NCI-H446 (cell line): Measurements from ENCODE around the gene PLEKHA4.
"Not testable (repeated sequence)": the region's sequence is repeated elsewhere in the genome, so short reads cannot be mapped to it uniquely, and the experiment has no call there.

ENCODE experiments used
- DNase-seq, 2 experiments: peaks; one replicate each; lab custom pipeline; 2025; lab: John Stamatoyannopoulos, UW

Gene PLEKHA4

GRCh38 chr19:48862827-48863226, 5.6 kb downstream of the PLEKHA4 start:
- no peak for DNase-seq

- DNase-seq: no peak
These were observed 7.1 kb downstream of the PLEKHA4 start for GRCh38 chr19:48861313-48861712.

DNA sequence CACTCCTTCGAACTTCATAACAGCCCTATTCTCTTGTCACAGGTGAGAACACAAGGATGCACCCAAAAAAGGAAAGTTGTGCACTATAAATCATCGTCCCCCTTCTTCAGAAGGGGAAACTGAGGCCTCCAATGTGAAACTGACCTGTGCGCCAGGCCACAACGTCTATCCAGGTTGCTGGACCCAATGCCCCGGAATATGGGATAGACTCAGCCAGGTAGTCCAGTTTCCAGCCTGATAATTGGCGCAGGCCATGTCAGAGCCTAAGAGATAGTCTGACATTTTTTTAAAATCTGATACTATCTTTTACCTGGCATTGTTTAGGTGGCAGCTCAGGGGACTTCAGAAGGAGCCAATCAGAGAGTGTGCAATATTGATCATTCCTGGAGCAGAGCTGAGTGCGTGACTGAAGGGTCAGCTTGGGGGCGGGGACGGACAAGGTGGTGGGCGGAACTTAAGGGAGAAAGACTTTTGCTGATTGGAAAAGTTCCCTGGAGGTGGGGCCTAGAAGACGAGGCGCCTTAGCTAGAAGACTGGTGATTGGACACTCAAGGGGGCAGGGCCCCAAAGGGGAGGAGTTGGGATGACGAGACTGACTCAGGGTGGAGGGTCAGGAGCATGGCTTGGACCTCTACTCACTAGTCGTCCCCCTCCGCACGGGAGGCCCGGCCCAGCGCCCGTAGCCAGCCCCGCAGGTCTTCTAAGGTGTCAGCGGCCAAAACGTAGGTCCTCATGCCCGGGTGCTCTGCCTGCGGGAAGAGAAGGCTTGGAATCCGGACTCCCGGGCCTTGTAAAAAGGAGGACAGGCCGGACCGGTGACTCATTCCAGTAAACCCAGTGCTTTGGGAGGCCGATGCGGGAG, 8.5 kb downstream of the PLEKHA4 start:
- DNase-seq: no peak

DNA sequence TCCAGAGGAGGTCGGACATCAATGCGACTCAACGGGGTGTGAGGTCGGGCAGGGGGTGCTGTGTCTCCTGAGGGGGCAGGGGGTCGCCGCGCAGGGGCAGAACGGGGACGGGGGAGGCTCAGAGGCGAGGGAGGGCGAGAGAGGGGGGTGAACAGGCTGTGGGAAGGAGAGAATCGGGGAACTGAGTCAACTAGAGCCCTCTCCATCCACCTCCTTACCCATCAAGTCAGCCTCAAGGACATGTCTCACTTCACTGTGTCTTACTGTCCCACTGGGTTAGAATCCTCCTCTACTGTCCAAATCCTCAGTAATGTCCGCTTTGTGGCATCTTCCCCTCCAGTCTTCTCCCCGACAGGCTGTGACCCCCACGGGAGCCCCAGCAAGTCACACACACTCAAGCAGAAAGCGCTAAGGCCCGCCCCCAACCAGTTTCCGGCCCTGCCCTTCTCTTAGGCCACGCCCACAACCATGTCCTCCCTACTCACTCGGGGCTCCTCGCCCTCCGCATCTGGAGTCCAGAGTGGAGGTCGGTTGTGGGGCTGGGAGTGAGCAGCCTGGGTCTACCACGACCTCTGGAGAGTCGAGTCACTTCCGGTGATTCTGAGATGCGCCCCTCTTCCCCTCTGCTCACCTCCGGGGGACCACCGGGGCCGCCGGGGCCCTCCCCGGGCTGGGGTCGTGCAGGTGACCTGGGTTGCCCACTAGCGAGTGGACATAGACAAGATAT, 9.3 kb downstream of the PLEKHA4 start:
- DNase-seq: no peak

DNA sequence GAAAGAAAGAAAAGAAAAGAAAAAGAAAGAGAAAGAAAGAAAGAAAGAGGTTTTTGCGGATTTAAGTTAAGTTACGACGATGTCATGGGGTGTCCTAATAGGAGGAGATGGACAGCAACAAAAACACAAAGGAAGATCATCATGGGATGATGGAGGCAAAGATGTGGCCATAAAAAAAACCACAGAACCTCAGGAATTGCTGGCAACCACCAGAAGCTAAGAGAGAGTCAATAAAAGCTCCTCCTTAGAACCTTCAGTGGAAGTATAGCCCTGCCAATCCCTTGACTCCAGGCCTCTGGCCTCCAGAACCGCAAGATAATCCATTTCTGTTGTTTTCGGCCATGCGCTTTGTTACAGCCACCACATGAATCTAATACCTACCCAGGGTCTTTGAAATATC, 11.5 kb downstream of the PLEKHA4 start:
- no peak for DNase-seq

- DNase-seq: no peak
These were observed 14.3 kb downstream of the PLEKHA4 start for GRCh38 chr19:48854103-48854502.

GRCh38 chr19:48853483-48853882, 14.9 kb downstream of the PLEKHA4 start:
- DNase-seq: no peak

DNA sequence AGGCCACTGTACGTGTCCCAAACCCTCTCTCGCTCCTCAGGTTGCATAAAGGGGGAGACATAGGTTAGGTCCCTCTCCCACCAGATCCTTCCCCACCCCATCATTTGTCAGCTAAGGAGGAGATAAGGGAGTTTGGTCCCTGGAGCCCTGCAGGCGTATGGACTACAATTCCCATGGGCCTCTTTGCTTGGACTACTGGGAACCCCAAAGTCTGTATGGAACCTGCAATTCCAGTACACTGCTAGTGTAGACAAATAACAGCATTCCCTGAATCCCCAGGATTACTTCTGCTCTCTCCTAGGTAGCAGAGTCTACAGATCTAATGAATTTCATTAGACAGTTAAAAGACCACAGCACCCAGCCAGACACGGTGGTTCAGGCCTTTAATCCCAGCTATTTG, 16.1 kb downstream of the PLEKHA4 start:
- no peak for DNase-seq

DNA sequence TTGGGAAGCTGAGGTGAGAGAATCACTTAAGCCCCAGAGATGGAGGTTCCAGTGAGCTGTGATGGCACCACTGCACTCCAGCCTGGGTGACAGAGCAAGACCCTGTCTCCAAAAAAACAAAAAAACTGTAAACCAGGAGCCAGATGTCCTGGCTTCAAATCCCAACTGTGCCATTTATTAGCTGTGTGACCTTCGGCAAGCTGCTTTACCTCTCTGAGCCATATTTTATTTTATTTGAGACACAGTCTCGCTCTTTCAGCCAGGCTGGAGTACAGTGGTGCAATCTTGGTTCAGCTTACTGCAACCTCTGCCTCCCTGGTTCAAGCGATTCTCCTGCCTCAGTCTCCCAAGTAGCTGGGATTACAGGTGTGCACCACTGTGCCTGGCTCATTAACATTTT, 21.8 kb downstream of the PLEKHA4 start:
- not testable (repeated sequence) for DNase-seq

DNA sequence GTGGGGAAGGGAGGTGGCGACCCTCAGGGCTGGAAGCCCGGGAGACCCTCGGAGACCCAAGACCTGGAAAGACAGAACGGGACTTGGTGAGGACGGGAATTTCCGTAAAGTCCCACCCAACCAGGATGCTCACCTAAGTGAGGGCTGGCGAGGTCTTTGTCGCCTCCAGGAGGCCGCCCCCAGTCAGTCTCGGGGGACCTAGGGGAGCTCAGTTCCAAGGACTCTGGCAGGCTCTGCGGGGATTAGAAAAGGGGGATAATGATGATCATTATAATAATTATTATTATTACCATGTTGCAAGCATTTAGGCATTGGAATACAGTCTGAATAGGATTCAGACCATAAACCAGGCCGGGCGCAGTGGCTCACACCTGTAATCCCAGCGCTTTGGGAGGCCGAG, 23.0 kb downstream of the PLEKHA4 start:
- no peak for DNase-seq

DNA sequence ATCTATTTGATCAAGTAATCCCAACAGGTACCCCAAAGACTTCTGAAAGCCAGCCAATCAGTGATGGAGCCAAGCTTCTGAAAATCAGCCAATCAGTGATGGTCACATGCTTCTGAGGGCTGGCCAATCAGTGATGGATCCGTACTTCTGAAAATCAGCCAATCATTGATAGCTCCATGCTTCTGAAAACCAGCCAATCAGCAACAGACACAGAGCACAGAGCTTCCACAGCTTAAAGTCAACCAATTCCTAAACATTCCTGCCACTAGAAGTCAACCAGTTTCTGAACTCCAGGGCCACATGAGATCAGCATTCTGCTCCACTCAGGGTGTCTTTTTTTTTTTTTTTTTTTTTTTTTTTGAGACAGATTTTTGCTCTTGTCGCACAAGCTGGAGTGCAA, 23.9 kb downstream of the PLEKHA4 start:
- DNase-seq: peak in 1 of 2 experiments; percentile 54

- DNase-seq: peak; percentile 52 to 70
These were observed 25.6 kb downstream of the PLEKHA4 start for GRCh38 chr19:48842789-48843162.

DNA sequence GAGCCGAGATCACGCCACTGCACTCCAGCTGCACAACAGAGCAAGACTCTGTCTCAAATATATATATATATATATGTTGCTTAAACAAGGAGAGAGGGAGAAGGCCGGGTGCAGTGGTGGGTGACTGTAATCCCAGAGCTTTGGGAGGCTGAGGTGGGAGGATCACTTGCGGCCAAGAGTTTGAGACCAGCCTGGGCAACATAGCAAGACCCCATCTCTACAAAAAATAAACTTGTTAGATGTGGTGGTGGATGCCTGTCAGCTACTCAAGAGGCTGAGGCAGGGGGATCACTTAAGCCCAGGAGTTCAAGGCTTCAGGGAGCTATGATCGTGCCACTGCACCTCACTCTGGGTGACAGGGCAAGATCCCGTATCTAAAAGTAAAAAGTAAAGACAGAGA, 26.8 kb downstream of the PLEKHA4 start:
- DNase-seq: no peak

DNA sequence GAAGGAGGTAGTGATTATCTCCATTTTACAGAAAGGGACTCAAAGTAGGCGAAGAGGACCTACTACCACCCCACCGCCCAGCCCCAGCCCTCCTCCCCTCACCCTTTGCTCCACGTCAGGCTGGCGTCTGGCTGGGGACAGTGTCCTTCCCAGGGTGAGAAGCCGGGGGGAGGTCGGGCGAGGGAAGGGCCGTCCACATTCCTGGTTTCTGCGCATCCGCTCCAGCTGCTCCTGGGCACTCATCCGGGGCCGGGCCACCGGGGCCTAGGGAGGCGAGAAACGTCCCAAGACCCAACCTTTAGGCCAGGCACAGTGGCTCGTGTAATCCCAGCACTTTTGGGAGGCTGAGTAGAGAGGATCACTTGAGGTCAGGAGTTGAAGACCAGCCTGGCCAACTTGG, 27.4 kb downstream of the PLEKHA4 start:
- DNase-seq: no peak

DNA sequence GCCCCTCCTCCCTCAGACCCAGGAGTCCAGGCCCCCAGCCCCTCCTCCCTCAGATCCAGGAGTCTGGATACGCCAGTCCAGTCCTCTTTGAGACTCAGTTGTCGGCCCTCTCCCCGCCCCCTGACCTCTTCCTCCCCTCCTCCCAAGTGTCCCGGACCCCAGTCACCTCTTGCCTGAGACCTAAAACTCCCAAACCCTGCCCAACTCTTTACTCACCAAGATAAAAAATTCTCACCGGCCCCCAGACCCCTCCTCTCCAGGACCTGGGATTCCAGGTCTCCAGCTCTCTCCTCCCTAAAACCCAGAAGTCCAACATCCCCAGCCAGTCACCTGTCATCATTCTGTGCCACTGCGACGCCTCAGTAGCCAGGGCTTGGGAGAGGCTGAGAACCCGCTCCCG, 30.7 kb downstream of the PLEKHA4 start:
- DNase-seq: no peak

GRCh38 chr19:48837051-48837524, 31.3 kb downstream of the PLEKHA4 start:
- peak; percentile 90 to 97 for DNase-seq

GRCh38 chr19:48836089-48837017, 32.1 kb downstream of the PLEKHA4 start, which contains the start of gene HSD17B14:
TSS of gene HSD17B14 (minus strand) at chr19:48836491. CDS start at chr19:48836411, 80 bp downstream.
- DNase-seq: peak in 1 of 2 experiments; percentile 64

DNA sequence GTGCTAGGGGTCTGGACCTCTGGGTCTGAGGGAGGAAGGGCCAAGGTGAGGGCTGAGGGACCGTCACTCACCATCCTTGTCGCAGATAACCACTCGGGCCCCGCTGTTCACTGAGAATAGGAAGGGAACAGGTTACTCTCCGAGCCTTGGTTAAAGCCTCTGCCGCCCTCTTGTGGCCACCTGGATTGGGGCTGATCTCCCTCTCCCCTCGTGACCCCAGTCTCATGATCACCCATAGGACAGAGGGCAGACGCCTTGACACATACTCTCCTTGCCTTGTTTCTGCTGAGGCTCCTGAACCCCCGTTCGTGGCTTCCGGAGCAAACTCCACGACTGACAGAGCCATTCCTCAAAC, 32.7 kb downstream of the PLEKHA4 start:
- DNase-seq: peak; percentile 87 to 89

DNA sequence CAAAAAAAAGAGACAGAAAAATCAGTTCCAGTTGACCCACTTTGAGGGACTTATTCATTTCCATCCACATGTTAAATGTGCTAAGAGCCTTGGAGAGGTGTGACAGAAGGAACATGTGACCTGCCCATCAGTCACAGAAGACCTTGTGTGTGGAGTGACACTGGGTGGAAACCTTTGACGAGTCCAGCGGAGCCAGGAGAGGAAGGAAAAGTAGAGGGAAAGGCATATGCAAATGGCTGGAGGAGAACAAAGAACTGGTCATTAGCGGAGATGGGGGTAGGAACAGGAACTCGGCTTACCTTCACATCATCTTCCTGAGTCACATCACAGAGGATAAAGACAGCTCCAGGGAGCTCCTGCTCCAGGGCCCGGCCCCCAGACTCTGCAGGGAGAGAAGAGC, 34.4 kb downstream of the PLEKHA4 start:
- DNase-seq: no peak

DNA sequence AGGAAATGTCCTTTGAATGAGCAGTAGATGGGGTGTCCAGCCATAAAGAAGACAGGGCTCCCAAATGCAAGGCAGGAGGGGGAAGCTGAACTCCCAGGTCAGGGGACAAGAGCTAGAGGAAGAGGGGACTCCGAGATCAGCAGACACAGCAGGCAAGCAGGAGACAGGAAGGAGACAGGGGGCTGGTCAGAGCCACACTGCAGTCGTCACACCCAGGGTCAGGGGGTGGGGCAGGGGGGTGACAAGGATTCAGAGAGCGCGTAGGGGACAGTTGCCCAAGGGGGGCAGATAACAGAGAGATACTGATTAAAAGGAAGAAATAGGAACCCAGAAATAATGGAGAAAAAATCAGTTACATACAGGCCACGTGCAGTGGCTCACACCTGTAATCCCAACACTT, 35.4 kb downstream of the PLEKHA4 start:
- DNase-seq: no peak

DNA sequence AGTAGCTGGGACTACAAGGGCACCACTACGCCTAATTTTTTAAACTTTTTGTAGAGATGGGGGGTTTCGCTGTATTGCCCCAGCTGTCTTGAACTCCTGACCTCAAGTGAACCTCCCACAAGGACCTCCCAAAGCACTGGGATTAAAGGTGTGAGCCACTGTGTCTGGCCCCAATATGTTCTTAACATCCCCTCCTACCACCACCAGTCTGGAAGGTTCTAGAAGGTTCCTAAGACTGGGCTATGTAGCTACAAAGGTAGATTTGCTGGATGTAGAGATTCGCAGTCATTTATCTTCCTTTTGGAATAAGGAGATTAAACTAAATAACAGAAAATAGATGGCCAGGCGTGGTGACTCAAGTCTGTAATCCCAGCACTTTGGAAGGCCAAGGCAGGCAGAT, 37.5 kb downstream of the PLEKHA4 start:
- no peak for DNase-seq

DNA sequence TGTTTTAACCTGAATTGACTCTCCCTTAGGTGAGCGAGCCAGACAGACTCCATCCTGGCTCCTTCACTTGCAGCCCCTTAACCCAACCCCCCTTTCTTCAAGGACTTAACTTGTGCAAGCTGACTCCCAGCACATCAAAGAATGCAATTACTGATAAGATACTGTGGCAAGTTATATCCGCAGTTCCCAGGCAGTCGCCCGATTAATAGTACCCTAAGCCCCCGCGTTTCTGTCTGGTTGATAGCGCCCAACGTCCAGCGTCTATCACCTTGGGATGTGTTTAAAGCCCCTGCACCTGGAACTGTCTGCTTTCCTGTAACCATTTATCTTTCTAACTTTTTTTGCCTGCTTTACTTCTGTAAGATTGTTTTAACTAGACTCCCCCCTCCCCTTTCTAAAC, 38.3 kb downstream of the PLEKHA4 start:
- DNase-seq: no peak
